ENCODE results near the gene RHOBTB3. TPM values are rescaled to one million over a fixed set of nuclear protein-coding genes. Genes with fewer than 3 reads are reported as not detected.

RHOBTB3 gene
- total and polyA plus RNA-seq, 2 experiments from 2014 or later: 147 to 202 TPM

- H3K79me2 ChIP-seq (ENCODE audit: insufficient read depth): no peaks in the 10 kb centered on the region
- no peak overlapping the region for H3K4me2 ChIP-seq (ENCODE audit: unreplicated experiment)
- WGBS, 2 experiments (ENCODE audit: low coverage in 1 of 2, low lambda C conversion rate in 2 of 2, missing lambda C conversion rate in 2 of 2): 89 to 91% methylated on average over 2 of the region's 2 CpGs
- no peaks in the 10 kb centered on the region for H3K9me2 ChIP-seq (ENCODE audit: insufficient read depth)
- H3K4me1 ChIP-seq (ENCODE audit: insufficient read depth): peaks cover 39% of the 10 kb centered on the region
- no peaks in the 10 kb centered on the region for H3K9me3 ChIP-seq (ENCODE audit: low read depth)
- no peak overlapping the region for H3K9ac ChIP-seq
- H4K20me1 ChIP-seq (ENCODE audit: insufficient read depth): no peaks in the 10 kb centered on the region
- peaks cover 17% of the 10 kb centered on the region for H3F3A ChIP-seq (ENCODE audit: insufficient read depth)
- H3K4me3 ChIP-seq: no peak overlapping the region
- 0 out of 2 replicates have a peak, but pooled peaks cover 5% of the 10 kb centered on the region for H3K36me3 ChIP-seq (ENCODE audit: low read depth)
- no peak for DNase-seq
- no peak overlapping the region for H2AFZ ChIP-seq
- TF ChIP-seq EZH2phosphoT487 (IDR thresholded peaks at IDR 0.05; ENCODE audit: insufficient read depth, low read depth) (no peak), EZH2 (IDR thresholded peaks at IDR 0.05; ENCODE audit: insufficient read depth, poor library complexity, severe bottlenecking) (no peak)
- in situ Hi-C loops (cut with MboI): no loop called here
- H3K27ac ChIP-seq: no peak overlapping the region
- no peaks in the 10 kb centered on the region for H3K27me3 ChIP-seq (replicated peaks; ENCODE audit: insufficient read depth)
Observed at GRCh38 chr5:95718738-95719137, 12.4 kb upstream of the RHOBTB3 start.

- H3K4me1 ChIP-seq (ENCODE audit: insufficient read depth): peaks cover 42% of the 10 kb centered on the region
- TF ChIP-seq EZH2phosphoT487 (IDR thresholded peaks at IDR 0.05; ENCODE audit: insufficient read depth, low read depth): no peak
- H4K20me1 ChIP-seq (ENCODE audit: insufficient read depth): no peaks in the 10 kb centered on the region
- H3K9me3 ChIP-seq (ENCODE audit: low read depth): no peaks in the 10 kb centered on the region
- no peaks in the 10 kb centered on the region for H3K79me2 ChIP-seq (ENCODE audit: insufficient read depth)
- H3K4me2 ChIP-seq (ENCODE audit: unreplicated experiment): no peak overlapping the region
- no peak overlapping the region for H3K27ac ChIP-seq
- H3K4me3 ChIP-seq: no peak overlapping the region
- 0 out of 2 replicates have a peak, but pooled peaks cover 5% of the 10 kb centered on the region for H3K36me3 ChIP-seq (ENCODE audit: low read depth)
- in situ Hi-C loops (cut with MboI): no loop called here
- H3K9ac ChIP-seq: no peak overlapping the region
- no peaks in the 10 kb centered on the region for H3K9me2 ChIP-seq (ENCODE audit: insufficient read depth)
- no peaks in the 10 kb centered on the region for H3K27me3 ChIP-seq (replicated peaks; ENCODE audit: insufficient read depth)
- peak; percentile 19 for DNase-seq
- 54 to 59% methylated on average over 3 of the region's 3 CpGs for WGBS, 2 experiments (ENCODE audit: low coverage in 1 of 2, low lambda C conversion rate in 2 of 2, missing lambda C conversion rate in 2 of 2)
- peaks cover 32% of the 10 kb centered on the region for H3F3A ChIP-seq (ENCODE audit: insufficient read depth)
- no peak overlapping the region for H2AFZ ChIP-seq
Observed at GRCh38 chr5:95720094-95720786, 10.9 kb upstream of the RHOBTB3 start.

GRCh38 chr5:95721582-95722295, 9.4 kb upstream of the RHOBTB3 start:
- Histone ChIP-seq H3K9me3 (ENCODE audit: low read depth) (no peaks in the 10 kb centered on the region), H3K4me3 (no peak overlapping the region), H3K79me2 (ENCODE audit: insufficient read depth) (no peaks in the 10 kb centered on the region), H3K27ac (no peak overlapping the region), H3F3A (ENCODE audit: insufficient read depth) (peaks cover 45% of the 10 kb centered on the region), H3K9me2 (ENCODE audit: insufficient read depth) (no peaks in the 10 kb centered on the region), H3K4me2 (ENCODE audit: unreplicated experiment) (no peak overlapping the region), H3K36me3 (ENCODE audit: low read depth) (0 out of 2 replicates have a peak, but pooled peaks cover 5% of the 10 kb centered on the region), H2AFZ (no peak overlapping the region), H3K4me1 (ENCODE audit: insufficient read depth) (peaks cover 47% of the 10 kb centered on the region), H3K9ac (no peak overlapping the region), H4K20me1 (ENCODE audit: insufficient read depth) (no peaks in the 10 kb centered on the region), H3K27me3 (replicated peaks; ENCODE audit: insufficient read depth) (no peaks in the 10 kb centered on the region)
- no peak for TF ChIP-seq EZH2phosphoT487 (IDR thresholded peaks at IDR 0.05; ENCODE audit: insufficient read depth, low read depth)
- no peak for TF ChIP-seq EZH2 (IDR thresholded peaks at IDR 0.05; ENCODE audit: insufficient read depth, poor library complexity, severe bottlenecking)
- DNase-seq: no peak
- WGBS, 2 experiments (ENCODE audit: low coverage in 1 of 2, low lambda C conversion rate in 2 of 2, missing lambda C conversion rate in 2 of 2): 39 to 41% methylated on average over 1 of the region's 1 CpG
- in situ Hi-C loops (cut with MboI): no loop called here

GRCh38 chr5:95723632-95724369, 7.3 kb upstream of the RHOBTB3 start:
- Histone ChIP-seq H3F3A (ENCODE audit: insufficient read depth) (peaks cover 53% of the 10 kb centered on the region), H3K27ac (peak overlapping the region; percentile 68; the same call in 1 of the 2 replicates), H3K4me2 (ENCODE audit: unreplicated experiment) (peak overlapping the region; percentile 31), H3K27me3 (replicated peaks; ENCODE audit: insufficient read depth) (no peaks in the 10 kb centered on the region), H3K9me2 (ENCODE audit: insufficient read depth) (no peaks in the 10 kb centered on the region), H2AFZ (no peak overlapping the region), H3K4me1 (ENCODE audit: insufficient read depth) (peaks cover 68% of the 10 kb centered on the region), H3K9ac (peak overlapping the region; percentile 10; the same call in 1 of the 2 replicates), H4K20me1 (ENCODE audit: insufficient read depth) (no peaks in the 10 kb centered on the region), H3K36me3 (ENCODE audit: low read depth) (no peaks in the 10 kb centered on the region), H3K79me2 (ENCODE audit: insufficient read depth) (no peaks in the 10 kb centered on the region), H3K9me3 (ENCODE audit: low read depth) (no peaks in the 10 kb centered on the region), H3K4me3 (no peak overlapping the region)
- TF ChIP-seq EZH2 (IDR thresholded peaks at IDR 0.05; ENCODE audit: insufficient read depth, poor library complexity, severe bottlenecking) (no peak), EZH2phosphoT487 (IDR thresholded peaks at IDR 0.05; ENCODE audit: insufficient read depth, low read depth) (no peak)
- in situ Hi-C loops (cut with MboI): no loop called here
- WGBS, 2 experiments (ENCODE audit: low coverage in 1 of 2, low lambda C conversion rate in 2 of 2, missing lambda C conversion rate in 2 of 2): 29 to 36% methylated on average over 5 of the region's 5 CpGs
- DNase-seq: peak; percentile 52
